Cardiac septum (tissue), 1 donor: ENCODE results near the gene ABCC12. TPM values are rescaled to one million over a fixed set of nuclear protein-coding genes. Genes with fewer than 3 reads are reported as not detected.

Experiments
- DNase-seq: peaks from one replicate; pipeline ENCODE4 v3.0.0-alpha.2; 2020; ENCODE audit warnings: low spot score
- intact Hi-C: fragments of 100-400 bp; cut with DNase I; formaldehyde crosslinking; loops from one replicate; pipeline ENCODE4 v1.14.0; 2022
- total RNA-seq: library from RNA; stranded (reverse); fragmentation: NEBNext Ultra II Directional; extraction: Animal tissue kit (Norgen Biotek cat#: 25700); gene quantifications from one replicate; pipeline ENCODE4 v1.2.1, GENCODE V29; 2021
- donor health status: DM: no; HTN: no; CAD: no.

ABCC12 gene
- total RNA-seq, 1 donor from 2014 or later = not detected

GRCh38 chr16:48112600-48112999 lies 43.2 kb downstream of the ABCC12 start:
- intact Hi-C loops = no loop called here

DNA sequence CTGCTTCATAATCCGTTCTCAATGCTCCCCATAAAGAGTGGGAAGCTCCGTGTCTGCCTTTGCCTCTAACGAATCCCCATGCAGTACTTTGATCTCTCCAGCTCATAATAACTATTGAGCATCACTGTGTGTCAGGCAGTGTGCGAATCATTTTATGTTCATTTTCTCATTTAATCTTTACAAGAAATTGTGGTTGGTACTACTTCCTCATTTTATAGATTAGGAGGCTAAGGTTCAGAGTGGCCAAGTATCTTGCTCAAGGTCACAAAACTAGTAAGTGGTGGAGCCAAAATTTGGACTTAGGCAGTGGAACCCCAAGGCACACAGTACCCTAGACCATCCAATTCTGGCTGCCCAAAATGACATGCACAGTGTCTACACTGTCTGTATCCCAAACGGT lies 44.8 kb downstream of the ABCC12 start:
- no peak for DNase-seq
- intact Hi-C loops = no loop called here

More at GRCh38 chr16:48112600-48112999, 43.2 kb downstream of the ABCC12 start:
- no peak for DNase-seq

DNA sequence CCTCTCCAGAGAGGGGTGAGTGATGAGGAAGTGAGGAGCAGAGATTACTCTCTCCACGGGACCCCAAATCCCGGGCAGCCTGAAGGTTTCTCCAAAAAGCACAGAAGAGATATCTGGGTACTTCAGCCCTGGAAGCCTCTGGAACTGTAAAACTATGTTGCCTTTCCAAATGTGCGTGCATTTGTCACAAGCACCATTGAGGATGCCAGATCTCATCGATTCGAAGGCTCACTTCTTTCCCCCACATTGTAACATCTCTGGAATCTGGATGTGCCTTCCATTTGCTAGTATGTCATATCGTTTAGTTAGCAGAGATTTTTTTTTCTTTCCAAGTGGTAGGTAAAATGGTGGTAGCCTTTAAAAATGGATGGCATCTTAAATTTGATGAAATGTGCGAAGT lies 45.8 kb downstream of the ABCC12 start:
- no peak for DNase-seq
- intact Hi-C loops = no loop called here

GRCh38 chr16:48109475-48109874 lies 46.3 kb downstream of the ABCC12 start:
- intact Hi-C loops = no loop called here
- no peak for DNase-seq

DNA sequence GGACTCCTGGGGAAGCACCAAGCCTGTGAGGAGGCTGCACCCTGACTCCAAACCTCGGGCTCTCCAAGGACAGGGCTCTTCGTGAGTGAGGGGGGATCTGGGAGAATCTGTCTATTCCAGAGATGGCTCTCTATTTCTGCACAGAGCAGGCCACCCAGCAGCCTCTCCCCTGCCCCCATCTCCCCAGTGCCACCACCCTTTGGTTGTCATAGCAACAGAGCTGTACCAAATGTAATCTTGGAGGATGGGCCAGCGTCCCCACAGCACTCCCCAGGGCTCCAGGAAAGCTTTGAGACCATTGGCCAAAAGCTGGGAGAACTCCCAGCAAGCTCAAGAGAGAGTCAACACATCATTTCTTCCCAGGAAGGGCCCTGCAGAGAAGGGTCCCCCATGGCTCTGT lies 49.3 kb downstream of the ABCC12 start:
- intact Hi-C loops = no loop called here
- no peak for DNase-seq

Other genes starting within 250 kb of the ABCC12 start
- 68.1 TPM for gene LONP2, start 88.3 kb upstream of the ABCC12 start, total RNA-seq
- gene ABCC11, start 91.5 kb upstream of the ABCC12 start, total RNA-seq = 0.30 TPM
- gene SIAH1, start 229.4 kb upstream of the ABCC12 start, total RNA-seq = 13.8 TPM